Activated CD8-positive, alpha-beta T cell treated with anti-CD3 and anti-CD28 coated beads, Interleukin-2, amount 10 ng/mL, durations not matched to agents 7 days and 5 days (primary cell): Measurements from ENCODE around the gene SMTN. TPM values are rescaled to one million over a fixed set of nuclear protein-coding genes. Genes with fewer than 3 reads are reported as not detected.

Experiments
- ATAC-seq: fragments of 150-1000 bp; cut with Tn5 transposase; one replicate; pipeline ENCODE4 v1.10.0; 2021; ENCODE audit warnings: moderate library complexity
- CTCF ChIA-PET: fragments of 350-600 bp; sonication (Branson Sonifier 250); formaldehyde crosslinking; loops from one replicate; lab custom pipeline; 2021; ENCODE audit warnings: antibody characterized with exemption; lab: Charles Lee
- POLR2A ChIA-PET: fragments of 350-600 bp; sonication (Branson Sonifier 250); formaldehyde crosslinking; loops from one replicate; lab custom pipeline; 2021; ENCODE audit warnings: antibody characterized with exemption; lab: Charles Lee
- DNase-seq: peaks from one replicate; pipeline ENCODE4 v3.0.0-alpha.2; 2020
- H3K27ac Mint-ChIP-seq: one replicate; pipeline ENCODE4 v1.8.0; 2021; ENCODE audit warnings: mild to moderate bottlenecking, mixed read lengths
- H3K27me3 Mint-ChIP-seq: one replicate; pipeline ENCODE4 v1.8.0; 2021; ENCODE audit warnings: low read depth, mixed read lengths
- H3K36me3 Mint-ChIP-seq: one replicate; pipeline ENCODE4 v1.8.0; 2021; ENCODE audit warnings: low read depth, mixed read lengths
- H3K4me1 Mint-ChIP-seq: one replicate; pipeline ENCODE4 v1.8.0; 2021; ENCODE audit warnings: low read depth, mixed read lengths
- H3K4me3 Mint-ChIP-seq: one replicate; pipeline ENCODE4 v1.8.0; 2021; ENCODE audit warnings: mild to moderate bottlenecking, mixed read lengths
- H3K9me3 Mint-ChIP-seq: one replicate; pipeline ENCODE4 v1.8.0; 2022; ENCODE audit warnings: mixed read lengths; ENCODE audit not compliant: insufficient read depth
- total RNA-seq, 2 experiments: library from RNA; stranded (reverse); gene quantifications; one replicate each; pipeline ENCODE4 v1.2.3, GENCODE V29; 2021

SMTN gene
- total RNA-seq, 2 experiments from 2014 or later, result 51.0 to 61.7 TPM

DNA sequence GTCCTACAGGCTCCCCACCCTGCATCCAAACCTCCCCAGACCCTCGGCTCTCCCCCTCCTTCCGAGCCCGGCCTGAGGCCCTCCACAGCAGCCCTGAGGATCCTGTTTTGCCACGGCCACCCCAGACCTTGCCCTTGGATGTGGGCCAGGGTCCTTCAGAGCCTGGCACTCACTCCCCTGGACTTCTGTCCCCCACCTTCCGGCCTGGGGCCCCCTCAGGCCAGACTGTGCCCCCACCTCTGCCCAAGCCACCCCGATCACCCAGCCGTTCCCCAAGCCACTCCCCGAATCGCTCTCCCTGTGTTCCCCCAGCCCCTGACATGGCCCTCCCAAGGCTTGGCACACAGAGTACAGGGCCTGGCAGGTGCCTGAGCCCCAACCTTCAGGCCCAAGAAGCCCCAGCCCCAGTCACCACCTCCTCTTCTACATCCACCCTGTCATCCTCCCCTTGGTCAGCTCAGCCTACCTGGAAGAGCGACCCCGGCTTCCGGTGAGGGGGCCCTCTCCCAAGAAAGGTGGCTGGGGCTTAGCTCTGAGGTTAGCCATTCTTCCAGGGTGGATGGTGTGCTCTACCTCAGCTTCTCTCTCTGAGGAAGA lies 44.5 kb downstream of the SMTN start:
- DNase-seq, result no peak
- peaks cover 1% of the 10 kb centered on the region for H3K4me1 Mint-ChIP-seq
- POLR2A ChIA-PET, result no interaction called here

DNA sequence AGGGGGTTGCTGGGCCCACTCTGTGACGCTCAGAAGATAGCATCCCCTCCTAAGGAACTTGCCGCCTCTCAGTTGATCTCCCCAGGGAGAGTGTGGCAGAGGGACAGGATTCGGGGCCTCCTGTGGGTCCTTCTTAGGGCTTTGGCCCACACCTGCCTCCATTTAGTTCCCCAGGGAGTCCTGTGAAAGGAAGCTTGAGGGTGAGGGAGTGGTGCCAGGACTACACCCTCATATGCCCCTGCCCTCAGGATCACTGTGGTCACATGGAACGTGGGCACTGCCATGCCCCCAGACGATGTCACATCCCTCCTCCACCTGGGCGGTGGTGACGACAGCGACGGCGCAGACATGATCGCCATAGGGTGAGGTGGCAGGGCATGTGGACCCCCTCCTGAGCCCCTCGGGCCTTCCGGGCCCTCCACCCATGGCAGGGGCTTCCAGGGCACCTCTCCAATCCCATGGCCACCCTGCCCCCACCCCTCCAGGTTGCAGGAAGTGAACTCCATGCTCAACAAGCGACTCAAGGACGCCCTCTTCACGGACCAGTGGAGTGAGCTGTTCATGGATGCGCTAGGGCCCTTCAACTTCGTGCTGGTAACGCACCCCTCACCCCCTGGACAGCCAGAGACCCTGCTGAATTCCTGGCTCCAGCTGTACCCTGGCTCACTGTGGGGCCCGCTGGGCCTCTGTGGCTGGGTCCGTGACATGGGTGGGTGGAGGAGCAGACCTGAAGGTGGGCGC lies 45.2 kb downstream of the SMTN start:
- ATAC-seq, result no peak
- Mint-ChIP-seq H3K27ac (no peak overlapping the region), H3K4me1 (peaks cover 1% of the 10 kb centered on the region), H3K36me3 (no peaks in the 10 kb centered on the region), H3K27me3 (peaks cover 2% of the 10 kb centered on the region), H3K9me3 (no peaks in the 10 kb centered on the region), H3K4me3 (no peak overlapping the region)
- CTCF ChIA-PET, result no interaction called here
- no peak for DNase-seq
- POLR2A ChIA-PET, result no interaction called here

More for the DNA sequence above, 44.5 kb downstream of the SMTN start:
- no peak overlapping the region for H3K4me3 Mint-ChIP-seq
- H3K27ac Mint-ChIP-seq, result no peak overlapping the region
- H3K9me3 Mint-ChIP-seq, result no peaks in the 10 kb centered on the region
- ATAC-seq, result no peak
- no peaks in the 10 kb centered on the region for H3K36me3 Mint-ChIP-seq
- peaks cover 3% of the 10 kb centered on the region for H3K27me3 Mint-ChIP-seq
- CTCF ChIA-PET, result no interaction called here

DNA sequence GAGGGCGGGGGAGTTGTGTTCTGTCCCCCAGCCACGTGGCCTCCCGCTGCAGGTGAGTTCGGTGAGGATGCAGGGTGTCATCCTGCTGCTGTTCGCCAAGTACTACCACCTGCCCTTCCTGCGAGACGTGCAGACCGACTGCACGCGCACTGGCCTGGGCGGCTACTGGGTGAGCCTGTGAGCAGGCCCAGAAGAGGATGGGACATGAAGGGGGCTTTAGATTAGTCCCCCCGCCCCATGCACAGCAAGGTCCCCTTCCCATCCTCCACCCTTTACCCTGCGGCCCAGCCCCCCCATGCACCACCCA lies 45.7 kb downstream of the SMTN start:
- Mint-ChIP-seq H3K27ac (no peak overlapping the region), H3K4me1 (peaks cover 1% of the 10 kb centered on the region), H3K27me3 (no peaks in the 10 kb centered on the region), H3K36me3 (no peaks in the 10 kb centered on the region), H3K9me3 (no peaks in the 10 kb centered on the region), H3K4me3 (no peak overlapping the region)
- POLR2A ChIA-PET, result no interaction called here
- ATAC-seq, result no peak
- CTCF ChIA-PET, result no interaction called here
- DNase-seq, result no peak

DNA sequence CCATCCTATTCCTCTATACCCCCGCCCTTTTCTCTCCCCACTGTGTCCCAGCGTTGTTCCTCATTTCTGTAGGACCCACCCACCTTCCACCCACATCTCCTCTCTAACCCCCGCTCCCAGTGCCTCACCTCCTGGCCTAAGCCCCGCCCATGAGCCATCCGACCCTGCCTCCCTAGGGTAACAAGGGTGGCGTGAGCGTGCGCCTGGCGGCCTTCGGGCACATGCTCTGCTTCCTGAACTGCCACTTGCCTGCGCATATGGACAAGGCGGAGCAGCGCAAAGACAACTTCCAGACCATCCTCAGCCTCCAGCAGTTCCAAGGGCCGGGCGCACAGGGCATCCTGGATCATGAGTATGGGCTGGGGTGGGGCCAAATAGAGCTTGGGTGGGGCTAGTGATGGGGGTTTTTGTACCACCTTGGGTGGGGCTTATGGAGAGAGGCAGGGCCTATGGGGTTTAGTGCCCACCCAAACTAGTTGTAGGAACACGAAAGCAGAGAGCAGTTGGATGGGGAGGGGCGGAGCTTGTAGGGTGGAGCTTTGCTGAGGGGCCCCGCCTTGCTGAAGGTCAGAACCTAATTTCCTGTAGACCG lies 46.2 kb downstream of the SMTN start:
- DNase-seq (no peak), ATAC-seq (no peak)
- H3K9me3 Mint-ChIP-seq, result no peaks in the 10 kb centered on the region
- peaks cover 1% of the 10 kb centered on the region for H3K4me1 Mint-ChIP-seq
- H3K36me3 Mint-ChIP-seq, result no peaks in the 10 kb centered on the region
- ChIA-PET POLR2A (no interaction called here), CTCF (interaction anchor here (0.6 to 1.1 kb wide), 2 partner anchors 39 to 98 kb away, joined by 3 read pairs; no protein-coding TSS in a partner anchor)
- no peak overlapping the region for H3K27ac Mint-ChIP-seq
- no peaks in the 10 kb centered on the region for H3K27me3 Mint-ChIP-seq
- H3K4me3 Mint-ChIP-seq, result no peak overlapping the region

DNA sequence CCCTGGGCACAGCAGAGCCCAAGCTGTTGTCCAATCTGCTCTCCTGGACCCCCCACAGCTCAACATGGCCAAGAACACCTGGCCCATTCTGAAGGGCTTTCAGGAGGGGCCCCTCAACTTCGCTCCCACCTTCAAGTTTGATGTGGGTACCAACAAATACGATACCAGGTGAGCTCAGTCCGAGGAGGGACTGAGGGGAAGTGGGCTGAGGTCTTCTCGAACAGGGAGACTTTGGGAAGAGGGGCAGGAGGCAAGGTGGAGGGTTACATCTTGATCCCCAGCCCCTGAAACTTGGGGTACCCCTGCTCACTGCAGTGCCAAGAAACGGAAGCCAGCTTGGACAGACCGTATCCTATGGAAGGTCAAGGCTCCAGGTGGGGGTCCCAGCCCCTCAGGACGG lies 47.0 kb downstream of the SMTN start:
- peaks cover 1% of the 10 kb centered on the region for H3K4me1 Mint-ChIP-seq
- no peaks in the 10 kb centered on the region for H3K27me3 Mint-ChIP-seq
- CTCF ChIA-PET, result interaction anchor here (1.1 kb wide), 1 partner anchor 40 kb away, joined by 3 read pairs; no protein-coding TSS in a partner anchor
- H3K27ac Mint-ChIP-seq, result no peak overlapping the region
- no peak for DNase-seq
- no peak for ATAC-seq
- POLR2A ChIA-PET, result no interaction called here
- H3K4me3 Mint-ChIP-seq, result no peak overlapping the region
- H3K36me3 Mint-ChIP-seq, result no peaks in the 10 kb centered on the region
- no peaks in the 10 kb centered on the region for H3K9me3 Mint-ChIP-seq

DNA sequence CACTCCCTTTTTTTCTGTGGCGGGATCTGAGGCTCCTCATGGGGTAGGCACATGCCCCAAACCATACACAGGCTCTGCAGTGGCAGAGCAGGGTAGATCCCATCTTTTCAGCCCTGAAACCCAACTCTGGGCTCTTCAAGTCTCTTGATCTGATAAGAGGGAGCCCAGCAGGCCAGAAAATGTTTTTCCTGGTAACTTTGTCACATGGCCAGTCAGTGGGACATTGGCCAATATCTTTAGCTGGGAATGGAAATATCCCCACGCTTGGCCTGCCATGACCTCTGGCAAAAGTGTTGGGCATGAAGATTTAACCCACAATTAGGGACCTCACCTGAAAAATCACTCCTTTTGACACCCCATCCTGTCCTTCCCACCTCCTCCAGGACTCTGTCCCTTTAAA lies 49.8 kb downstream of the SMTN start:
- DNase-seq, result no peak
- no peaks in the 10 kb centered on the region for H3K9me3 Mint-ChIP-seq
- ChIA-PET POLR2A (no interaction called here), CTCF (no interaction called here)
- H3K4me1 Mint-ChIP-seq, result peaks cover 1% of the 10 kb centered on the region
- H3K4me3 Mint-ChIP-seq, result no peak overlapping the region
- no peaks in the 10 kb centered on the region for H3K36me3 Mint-ChIP-seq
- no peaks in the 10 kb centered on the region for H3K27me3 Mint-ChIP-seq
- ATAC-seq, result no peak
- H3K27ac Mint-ChIP-seq, result no peak overlapping the region

DNA sequence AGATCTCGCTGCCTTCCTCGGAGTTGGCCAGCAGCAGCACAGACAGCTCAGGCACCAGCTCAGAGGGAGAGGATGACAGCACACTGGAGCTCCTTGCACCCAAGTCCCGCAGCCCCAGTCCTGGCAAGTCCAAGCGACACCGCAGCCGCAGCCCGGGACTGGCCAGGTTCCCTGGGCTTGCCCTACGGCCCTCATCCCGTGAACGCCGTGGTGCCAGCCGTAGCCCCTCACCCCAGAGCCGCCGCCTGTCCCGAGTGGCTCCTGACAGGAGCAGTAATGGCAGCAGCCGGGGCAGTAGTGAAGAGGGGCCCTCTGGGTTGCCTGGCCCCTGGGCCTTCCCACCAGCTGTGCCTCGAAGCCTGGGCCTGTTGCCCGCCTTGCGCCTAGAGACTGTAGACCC lies 52.8 kb downstream of the SMTN start:
- Mint-ChIP-seq H3K36me3 (no peaks in the 10 kb centered on the region), H3K27me3 (no peaks in the 10 kb centered on the region), H3K27ac (no peak overlapping the region), H3K4me3 (no peak overlapping the region), H3K9me3 (no peaks in the 10 kb centered on the region), H3K4me1 (no peaks in the 10 kb centered on the region)
- ATAC-seq (no peak), DNase-seq (no peak)
- POLR2A ChIA-PET, result interaction anchor here (0.5 kb wide), 1 partner anchor 25 kb away, joined by 3 read pairs; no protein-coding TSS in a partner anchor
- CTCF ChIA-PET, result no interaction called here

DNA sequence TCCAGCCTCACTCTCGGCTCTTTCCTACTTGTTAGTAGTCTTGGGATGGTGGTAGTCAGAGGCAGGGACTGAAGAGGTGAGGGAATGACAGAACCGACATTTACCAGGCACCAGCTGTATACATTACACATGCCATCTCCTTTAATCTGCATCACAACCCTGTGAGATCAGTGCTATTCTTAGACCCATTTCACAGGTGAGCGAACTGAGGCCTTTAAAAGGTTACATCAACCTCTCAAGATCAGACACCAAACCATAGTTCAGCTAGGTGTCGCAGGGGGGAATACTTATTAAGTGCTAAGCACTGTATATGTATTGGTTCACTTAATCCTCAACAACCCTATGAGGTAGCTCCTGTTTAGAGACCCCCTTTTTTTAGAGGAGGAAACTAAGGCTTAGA lies 53.6 kb downstream of the SMTN start:
- ChIA-PET POLR2A (no interaction called here), CTCF (interaction anchor here (1.6 kb wide), 1 partner anchor 27 kb away, joined by 6 read pairs; the partner anchor contains the start of gene SELENOM)
- Mint-ChIP-seq H3K4me3 (no peak overlapping the region), H3K27me3 (no peaks in the 10 kb centered on the region), H3K27ac (no peak overlapping the region), H3K9me3 (no peaks in the 10 kb centered on the region), H3K4me1 (no peaks in the 10 kb centered on the region), H3K36me3 (no peaks in the 10 kb centered on the region)
- ATAC-seq (no peak), DNase-seq (no peak)

DNA sequence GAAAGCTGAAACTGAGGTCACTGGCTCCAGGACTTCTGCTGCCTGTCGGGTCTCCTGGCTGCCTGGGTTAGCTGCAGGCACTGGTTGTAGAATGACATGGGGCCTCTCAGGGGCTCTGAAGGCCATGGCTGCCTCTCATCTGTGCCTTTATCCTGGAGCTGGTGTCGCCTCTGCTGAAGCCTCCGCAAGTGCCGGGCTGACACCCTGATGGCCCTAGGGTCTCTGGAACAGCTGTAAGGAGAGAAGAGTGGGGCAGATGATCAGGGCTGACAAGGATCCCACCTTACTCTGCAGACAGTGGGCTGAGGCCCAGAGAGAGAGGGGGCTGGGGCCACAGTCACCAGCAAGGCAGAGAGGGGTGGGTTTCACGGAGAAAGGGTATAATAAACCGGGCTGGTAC lies 54.6 kb downstream of the SMTN start:
- Mint-ChIP-seq H3K4me1 (no peaks in the 10 kb centered on the region), H3K27ac (no peak overlapping the region), H3K9me3 (no peaks in the 10 kb centered on the region), H3K27me3 (no peaks in the 10 kb centered on the region), H3K4me3 (no peak overlapping the region), H3K36me3 (no peaks in the 10 kb centered on the region)
- ATAC-seq, result no peak
- ChIA-PET CTCF (interaction anchor here (1.6 kb wide), 1 partner anchor 28 kb away, joined by 6 read pairs; the partner anchor contains the start of gene SELENOM), POLR2A (no interaction called here)
- no peak for DNase-seq

DNA sequence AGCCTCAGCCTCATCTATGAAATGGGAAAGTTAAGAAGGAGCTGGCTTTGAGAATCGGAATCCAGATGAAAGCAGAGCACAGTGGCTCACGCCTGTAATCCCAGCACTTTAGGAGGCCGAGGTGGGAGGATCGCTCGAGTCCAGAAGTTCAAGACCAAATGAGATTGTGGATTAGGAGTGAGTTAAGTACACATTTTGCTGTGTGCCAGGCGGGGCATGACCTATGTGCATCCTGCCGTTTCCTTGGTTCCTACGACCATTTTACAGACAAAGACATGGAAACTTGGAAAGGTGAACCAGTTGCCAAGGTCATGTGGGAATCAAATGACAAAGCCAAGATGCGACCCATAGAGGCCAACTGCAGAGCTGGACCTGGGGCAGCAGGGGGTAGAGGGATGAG lies 55.0 kb downstream of the SMTN start:
- POLR2A ChIA-PET, result interaction anchor here (0.6 kb wide), 1 partner anchor 232 kb away, joined by 3 read pairs; no protein-coding TSS in a partner anchor
- no peaks in the 10 kb centered on the region for H3K9me3 Mint-ChIP-seq
- CTCF ChIA-PET, result no interaction called here

DNA sequence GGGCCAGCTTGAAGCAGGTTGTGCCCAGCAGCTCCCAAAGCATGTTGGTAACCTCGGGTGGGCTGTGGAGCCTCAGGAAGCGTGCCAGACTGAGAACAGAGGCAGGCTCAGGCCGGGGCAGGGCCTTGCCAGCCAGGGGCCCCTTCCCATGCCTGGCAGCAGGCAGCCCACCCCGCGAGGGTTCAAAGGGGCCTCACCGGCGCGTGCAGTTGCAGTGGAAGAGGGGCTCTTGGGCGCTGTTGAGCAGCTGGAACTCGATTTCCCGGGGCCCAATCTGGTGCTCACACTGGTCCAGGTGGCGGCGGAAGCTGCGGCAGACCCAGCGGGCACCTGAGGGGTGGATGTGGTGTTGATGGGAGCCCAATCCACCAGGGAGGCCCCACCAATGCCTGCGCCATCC lies 55.6 kb downstream of the SMTN start:
- no peak for ATAC-seq
- H3K36me3 Mint-ChIP-seq, result no peaks in the 10 kb centered on the region
- no peak for DNase-seq
- ChIA-PET POLR2A (interaction anchor here (0.6 kb wide), 1 partner anchor 233 kb away, joined by 3 read pairs; no protein-coding TSS in a partner anchor), CTCF (no interaction called here)
- H3K4me1 Mint-ChIP-seq, result no peaks in the 10 kb centered on the region
- H3K4me3 Mint-ChIP-seq, result no peak overlapping the region
- H3K27ac Mint-ChIP-seq, result no peak overlapping the region
- no peaks in the 10 kb centered on the region for H3K9me3 Mint-ChIP-seq
- no peaks in the 10 kb centered on the region for H3K27me3 Mint-ChIP-seq

More for the DNA sequence above, 55.0 kb downstream of the SMTN start:
- no peaks in the 10 kb centered on the region for H3K36me3 Mint-ChIP-seq
- DNase-seq, result no peak
- no peaks in the 10 kb centered on the region for H3K4me1 Mint-ChIP-seq
- ATAC-seq, result no peak
- no peak overlapping the region for H3K27ac Mint-ChIP-seq
- H3K4me3 Mint-ChIP-seq, result no peak overlapping the region
- no peaks in the 10 kb centered on the region for H3K27me3 Mint-ChIP-seq

DNA sequence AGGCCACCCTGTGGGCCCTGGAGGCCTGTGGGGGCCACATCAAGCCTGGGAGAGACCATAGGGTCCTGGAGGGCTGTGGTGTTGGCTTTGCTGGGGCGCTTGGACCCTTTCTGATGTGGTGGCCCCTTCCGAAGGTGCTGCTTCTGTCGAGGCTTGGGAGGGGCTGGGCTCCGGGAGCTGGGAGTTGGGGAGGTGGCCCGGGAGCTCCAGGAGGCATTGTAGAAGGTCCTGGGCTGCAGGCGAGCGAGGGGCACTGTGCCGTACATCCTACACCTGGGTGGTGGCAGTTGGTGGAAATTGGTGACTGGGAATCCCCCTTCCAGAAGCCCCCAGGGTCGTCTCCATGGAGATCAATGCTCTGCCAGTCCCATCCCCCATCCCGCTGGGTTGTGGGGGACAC lies 56.6 kb downstream of the SMTN start:
- ATAC-seq, result no peak
- H3K4me3 Mint-ChIP-seq, result no peak overlapping the region
- no peaks in the 10 kb centered on the region for H3K36me3 Mint-ChIP-seq
- no peaks in the 10 kb centered on the region for H3K9me3 Mint-ChIP-seq
- no peaks in the 10 kb centered on the region for H3K27me3 Mint-ChIP-seq
- ChIA-PET POLR2A (no interaction called here), CTCF (no interaction called here)
- DNase-seq, result no peak
- H3K27ac Mint-ChIP-seq, result no peak overlapping the region
- H3K4me1 Mint-ChIP-seq, result no peaks in the 10 kb centered on the region
